ENCODE data around the gene SLC17A3.

The SLC17A3 gene, protein sequence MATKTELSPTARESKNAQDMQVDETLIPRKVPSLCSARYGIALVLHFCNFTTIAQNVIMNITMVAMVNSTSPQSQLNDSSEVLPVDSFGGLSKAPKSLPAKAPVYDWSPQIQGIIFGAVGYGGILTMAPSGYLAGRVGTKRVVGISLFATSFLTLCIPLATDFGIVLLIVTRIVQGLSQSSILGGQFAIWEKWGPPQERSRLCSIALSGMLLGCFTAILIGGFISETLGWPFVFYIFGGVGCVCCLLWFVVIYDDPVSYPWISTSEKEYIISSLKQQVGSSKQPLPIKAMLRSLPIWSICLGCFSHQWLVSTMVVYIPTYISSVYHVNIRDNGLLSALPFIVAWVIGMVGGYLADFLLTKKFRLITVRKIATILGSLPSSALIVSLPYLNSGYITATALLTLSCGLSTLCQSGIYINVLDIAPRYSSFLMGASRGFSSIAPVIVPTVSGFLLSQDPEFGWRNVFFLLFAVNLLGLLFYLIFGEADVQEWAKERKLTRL

GRCh38 chr6:25874118-25874517 is at the start of gene SLC17A3:
Gene SLC17A3, minus strand, starts transcription at chr6:25874243. Its CDS starts 5,856 bp downstream, at chr6:25868387.
- no peak for DNase-seq

- no peak for DNase-seq
Observed at GRCh38 chr6:25922301-25922700, 48.3 kb upstream of the SLC17A3 start.

- DNase-seq = no peak
Observed at GRCh38 chr6:25921525-25922203, 47.6 kb upstream of the SLC17A3 start.

- no peak for DNase-seq
Observed at GRCh38 chr6:25919657-25920056, 45.6 kb upstream of the SLC17A3 start.

DNA sequence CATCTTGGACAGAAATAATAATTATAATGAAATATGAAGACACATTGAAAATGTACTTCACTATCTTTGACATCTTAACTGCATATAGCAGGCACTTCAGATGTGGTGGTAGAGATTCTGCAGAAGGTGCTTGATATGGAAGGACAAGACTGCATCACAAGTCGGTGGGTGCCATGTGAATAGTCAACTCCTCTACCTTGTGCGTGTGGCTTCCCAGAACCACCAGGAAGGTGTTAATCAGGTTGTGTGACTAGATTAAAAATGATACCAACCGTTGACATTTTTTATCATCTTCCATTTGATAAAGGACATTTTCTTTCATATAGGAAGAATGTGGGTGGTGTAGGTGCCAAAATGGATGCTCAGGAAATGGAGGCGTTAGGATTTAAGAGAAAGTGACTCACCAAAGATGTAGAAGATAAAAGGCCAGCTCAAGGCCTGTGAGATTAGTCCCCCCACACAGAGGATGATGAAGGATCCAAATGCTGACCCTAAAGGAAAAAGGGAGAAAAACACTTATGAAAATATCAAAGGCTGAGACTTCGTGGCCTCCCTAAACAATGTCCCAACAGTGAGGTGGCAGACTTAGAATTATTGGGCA is 44.1 kb upstream of the SLC17A3 start:
- DNase-seq = no peak

GRCh38 chr6:25916789-25917490 is 42.9 kb upstream of the SLC17A3 start:
- DNase-seq = no peak

- DNase-seq = no peak
Observed at GRCh38 chr6:25916330-25916729, 42.3 kb upstream of the SLC17A3 start.

DNA sequence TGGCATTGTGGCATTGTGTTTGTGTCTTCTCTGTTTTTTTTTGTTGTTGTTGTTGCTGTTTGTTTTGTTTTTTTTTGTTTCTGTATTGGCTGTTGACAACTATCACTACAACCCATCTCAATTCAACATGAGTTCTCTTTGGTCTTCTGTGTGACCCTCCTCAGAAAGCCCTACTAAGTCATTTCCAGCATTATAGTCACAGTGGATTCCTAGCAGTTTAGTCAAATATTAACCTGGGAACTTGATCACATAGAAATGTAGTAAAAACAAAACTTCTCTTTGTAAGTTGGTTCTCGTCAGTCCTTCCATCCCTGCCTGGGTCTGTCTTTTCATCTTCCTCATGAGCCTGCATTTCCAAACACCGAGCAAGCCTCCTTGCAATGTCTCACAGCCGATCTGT is 39.7 kb upstream of the SLC17A3 start:
- no peak for DNase-seq

DNA sequence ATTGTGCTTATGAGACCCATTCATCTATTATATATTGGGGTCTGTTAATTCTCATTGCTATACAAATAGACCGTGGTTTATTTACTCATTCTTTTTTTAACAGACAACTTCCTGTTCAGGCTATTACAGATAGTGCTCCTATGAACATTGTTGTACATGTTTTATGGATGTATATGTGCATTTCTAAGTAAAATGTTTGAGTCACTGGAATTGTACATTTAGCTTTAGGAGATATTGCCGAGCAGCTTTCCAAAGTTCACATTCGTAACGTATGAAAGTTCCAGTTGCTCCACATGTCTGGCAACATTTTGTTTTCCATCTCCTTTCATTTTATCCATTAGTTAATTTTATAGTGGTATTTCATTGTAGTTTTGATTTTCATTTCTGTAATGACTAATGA is 37.3 kb upstream of the SLC17A3 start:
- no peak for DNase-seq

GRCh38 chr6:25907475-25908014 is 33.5 kb upstream of the SLC17A3 start:
- no peak for DNase-seq

DNA sequence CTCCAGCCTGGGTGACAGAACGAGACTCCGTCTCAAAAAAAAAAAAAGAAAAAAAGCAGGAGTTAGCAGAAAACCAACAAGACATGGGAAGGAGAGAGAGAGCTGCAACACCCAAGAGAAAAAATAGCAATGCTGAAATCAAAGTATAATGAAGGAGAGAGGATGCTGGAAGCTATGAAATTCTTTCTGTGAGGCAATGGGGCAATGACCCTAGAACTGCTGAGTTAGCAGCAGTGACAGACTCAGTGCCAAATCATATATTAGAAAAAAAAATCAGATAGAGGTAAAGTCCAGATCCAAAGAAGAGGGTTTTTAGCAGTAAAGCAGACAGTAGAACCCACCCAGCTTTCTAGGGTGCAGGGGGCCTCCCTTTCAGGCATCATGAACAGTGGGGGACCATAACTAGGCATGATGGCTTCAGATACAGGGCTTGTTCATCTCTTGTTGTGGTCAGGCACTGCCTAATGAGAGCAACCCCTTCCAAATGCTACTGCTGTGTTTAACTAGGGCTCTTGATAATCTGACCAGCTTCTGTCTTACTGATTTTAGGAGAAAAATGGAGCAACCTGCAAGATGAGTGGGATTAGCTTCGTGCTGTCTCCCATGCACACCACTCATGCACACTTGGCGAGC is 29.5 kb upstream of the SLC17A3 start:
- DNase-seq = no peak

DNA sequence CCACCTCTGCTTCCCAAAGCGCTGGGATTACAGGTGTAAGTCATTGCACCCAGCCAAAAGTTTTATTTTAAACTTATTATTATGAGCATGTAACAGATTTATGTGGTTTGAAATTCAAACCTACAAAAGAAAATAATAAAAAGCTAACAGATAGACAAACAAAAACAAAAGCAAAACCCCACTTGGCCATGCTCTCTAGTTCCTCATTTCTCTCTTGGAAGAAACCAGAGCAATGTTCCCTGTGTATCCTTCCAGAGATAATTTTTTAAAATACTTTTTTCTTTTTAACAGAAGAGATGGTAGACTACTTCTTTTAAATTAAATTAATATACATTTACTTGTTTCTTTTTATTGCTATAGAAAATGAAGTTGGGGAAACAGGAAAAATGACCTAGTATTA is 28.0 kb upstream of the SLC17A3 start:
- DNase-seq = no peak

DNA sequence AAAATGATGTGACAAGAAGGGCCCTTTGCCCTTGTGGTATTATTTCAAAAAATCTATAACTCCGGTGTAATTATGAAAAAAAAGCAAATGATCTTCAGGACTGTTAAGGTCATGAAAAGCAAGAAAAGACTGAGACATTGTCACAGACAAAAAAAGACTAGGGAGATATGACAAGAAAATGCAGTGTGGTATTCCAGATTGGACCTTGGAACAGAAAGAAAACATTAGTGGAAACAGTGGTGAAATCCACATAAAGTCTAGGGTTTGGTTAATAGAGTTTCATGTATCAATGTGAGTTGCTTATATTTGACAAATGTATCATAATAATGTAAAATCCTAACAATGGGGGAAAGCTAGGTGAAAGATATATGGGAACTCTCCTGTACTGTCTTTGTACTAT is 26.8 kb upstream of the SLC17A3 start:
- no peak for DNase-seq

DNA sequence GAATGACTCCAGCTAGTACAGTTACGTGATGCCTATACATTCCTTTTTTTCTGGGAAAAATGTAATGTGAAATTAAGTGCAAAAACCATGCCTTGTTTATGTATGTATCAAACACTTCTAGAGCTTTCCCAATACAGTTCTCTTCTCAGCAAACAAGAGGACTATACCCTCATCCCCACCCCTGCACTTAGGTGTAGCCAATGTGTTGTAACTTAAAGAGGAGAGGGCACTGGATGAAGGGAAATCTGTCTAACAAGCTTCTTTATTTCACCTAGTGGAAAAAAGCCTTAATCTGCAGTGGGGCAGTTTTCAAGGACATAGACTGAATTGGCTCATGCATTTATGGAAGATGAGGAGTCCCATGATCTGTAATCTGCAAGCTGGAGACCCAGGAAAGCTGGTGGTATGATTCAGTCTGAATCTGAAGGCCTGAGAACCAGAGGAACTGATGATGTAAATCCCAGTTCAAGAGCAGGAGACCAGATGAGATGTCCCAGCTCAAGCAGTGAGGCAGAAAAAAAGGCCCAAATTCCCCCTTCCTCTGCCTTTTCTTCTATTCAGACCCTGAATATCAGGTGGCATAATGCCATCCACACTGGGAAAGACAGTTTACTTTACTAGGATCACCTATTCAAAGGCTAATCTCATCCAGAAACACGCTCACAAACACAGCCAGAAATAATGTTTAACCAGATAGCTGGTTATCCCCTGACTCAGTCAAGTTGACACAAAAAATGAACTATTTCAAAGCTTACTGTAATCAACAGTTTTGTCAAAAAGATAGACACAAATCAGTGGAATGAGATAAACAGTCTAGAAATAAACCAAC is 25.8 kb upstream of the SLC17A3 start:
- no peak for DNase-seq

- DNase-seq = no peak
Observed at GRCh38 chr6:25899123-25899522, 25.1 kb upstream of the SLC17A3 start.

GRCh38 chr6:25898289-25898977 is 24.4 kb upstream of the SLC17A3 start:
- DNase-seq = no peak

- DNase-seq = no peak
Observed at GRCh38 chr6:25896252-25896651, 22.2 kb upstream of the SLC17A3 start.

DNA sequence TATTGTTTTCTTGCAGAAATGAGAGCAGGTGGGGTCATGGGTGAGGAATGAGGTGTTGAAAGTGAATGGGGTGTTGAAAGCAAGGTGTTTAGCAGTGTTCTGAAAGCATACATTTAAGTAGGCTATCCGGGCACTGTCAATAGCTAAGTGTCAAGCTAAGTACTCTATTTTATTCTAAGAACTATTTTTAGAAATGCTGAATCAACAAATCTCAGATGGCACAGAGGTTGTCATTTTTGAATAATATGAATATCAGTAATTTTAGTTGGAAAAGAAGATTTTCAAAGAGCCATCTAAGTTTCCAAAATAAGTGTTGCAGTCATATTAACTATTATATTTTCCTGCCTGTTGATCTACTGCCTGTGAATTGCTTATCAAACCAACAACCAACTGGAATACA is 21.7 kb upstream of the SLC17A3 start:
- DNase-seq = no peak

DNA sequence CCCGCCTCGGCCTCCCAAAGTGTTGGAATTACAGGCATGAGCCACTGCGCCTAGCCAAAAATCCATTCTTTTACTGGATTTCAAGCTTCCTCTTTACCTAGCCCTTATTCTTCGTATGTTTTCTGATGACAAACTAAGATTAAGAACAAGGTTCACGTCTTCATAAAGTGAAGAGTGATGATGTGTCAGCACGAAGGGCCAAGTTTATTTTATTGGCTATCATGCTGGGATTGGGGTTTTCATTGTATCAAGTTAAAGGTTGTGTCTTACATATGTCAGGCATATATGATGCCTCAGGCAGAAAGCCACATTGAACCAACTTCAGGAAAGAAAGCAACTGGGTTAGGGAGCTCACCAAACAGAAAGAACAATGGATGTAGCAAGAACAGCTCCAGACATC is 19.7 kb upstream of the SLC17A3 start:
- no peak for DNase-seq

Measured in amygdala (tissue), 56 donors.